Adipocyte (in vitro differentiated cells): ENCODE data around the gene KCNJ5.

Experiments
- DNase-seq: peaks from one replicate; pipeline ENCODE4 v3.0.0-alpha.2; 2015; ENCODE audit warnings: low read depth
- H3K27me3 ChIP-seq: replicated peaks from 2 replicates; pipeline ENCODE4 v1.7.0; 2013; ENCODE audit warnings: mild to moderate bottlenecking, low read length, moderate library complexity; ENCODE audit not compliant: control insufficient read depth, insufficient read depth
- H3K36me3 ChIP-seq: 2 replicates; pipeline ENCODE4 v1.7.0; 2013; ENCODE audit warnings: low read length, mild to moderate bottlenecking, moderate library complexity; ENCODE audit not compliant: control insufficient read depth, insufficient read depth, severe bottlenecking
- H3K4me1 ChIP-seq: 2 replicates; pipeline ENCODE4 v1.7.0; 2013; ENCODE audit warnings: mild to moderate bottlenecking, low read length, moderate library complexity; ENCODE audit not compliant: control insufficient read depth, insufficient read depth
- H3K4me3 ChIP-seq: 2 replicates; pipeline ENCODE4 v1.7.0; 2013; ENCODE audit warnings: mild to moderate bottlenecking, low read length, moderate library complexity
- H3K9ac ChIP-seq: 2 replicates; pipeline ENCODE4 v1.7.0; 2013; ENCODE audit warnings: mild to moderate bottlenecking, low read length, moderate library complexity
- H3K9me3 ChIP-seq: 2 replicates; pipeline ENCODE4 v1.7.0; 2013; ENCODE audit warnings: mild to moderate bottlenecking, low read length, moderate library complexity; ENCODE audit not compliant: control insufficient read depth

The KCNJ5 gene

GRCh38 chr11:128907585-128907984 is 16.4 kb downstream of the KCNJ5 start:
- H3K9ac ChIP-seq = no peak overlapping the region
- H3K27me3 ChIP-seq = no peaks in the 10 kb centered on the region
- H3K4me3 ChIP-seq = no peak overlapping the region
- H3K4me1 ChIP-seq = peaks cover 20% of the 10 kb centered on the region
- no peaks in the 10 kb centered on the region for H3K9me3 ChIP-seq
- DNase-seq = no peak
- H3K36me3 ChIP-seq = no peaks in the 10 kb centered on the region

- H3K4me1 ChIP-seq = peaks cover 12% of the 10 kb centered on the region
- H3K27me3 ChIP-seq = peaks cover 7% of the 10 kb centered on the region
- H3K9ac ChIP-seq = no peak overlapping the region
- no peaks in the 10 kb centered on the region for H3K36me3 ChIP-seq
- H3K9me3 ChIP-seq = no peaks in the 10 kb centered on the region
- peak; percentile 81 for DNase-seq
- peak overlapping the region; percentile 70 for H3K4me3 ChIP-seq
These were observed 17.5 kb downstream of the KCNJ5 start for GRCh38 chr11:128908391-128909246.

- no peak overlapping the region for H3K9ac ChIP-seq
- H3K27me3 ChIP-seq = peaks cover 16% of the 10 kb centered on the region
- DNase-seq = no peak
- no peak overlapping the region for H3K4me3 ChIP-seq
- H3K36me3 ChIP-seq = no peaks in the 10 kb centered on the region
- H3K4me1 ChIP-seq = peaks cover 12% of the 10 kb centered on the region
- no peaks in the 10 kb centered on the region for H3K9me3 ChIP-seq
These were observed 18.4 kb downstream of the KCNJ5 start for GRCh38 chr11:128909438-128910125.

GRCh38 chr11:128910576-128910975 is 19.4 kb downstream of the KCNJ5 start:
- no peaks in the 10 kb centered on the region for H3K36me3 ChIP-seq
- H3K4me3 ChIP-seq = no peak overlapping the region
- H3K4me1 ChIP-seq = peaks cover 12% of the 10 kb centered on the region
- DNase-seq = no peak
- peaks cover 2% of the 10 kb centered on the region for H3K9me3 ChIP-seq
- H3K9ac ChIP-seq = no peak overlapping the region
- H3K27me3 ChIP-seq = peaks cover 26% of the 10 kb centered on the region

- H3K36me3 ChIP-seq = no peaks in the 10 kb centered on the region
- H3K9ac ChIP-seq = no peak overlapping the region
- H3K27me3 ChIP-seq = peaks cover 32% of the 10 kb centered on the region
- no peak overlapping the region for H3K4me3 ChIP-seq
- H3K4me1 ChIP-seq = peaks cover 12% of the 10 kb centered on the region
- peaks cover 5% of the 10 kb centered on the region for H3K9me3 ChIP-seq
- no peak for DNase-seq
These were observed 20.1 kb downstream of the KCNJ5 start for GRCh38 chr11:128911239-128911638.

- Histone ChIP-seq H3K27me3 (peaks cover 34% of the 10 kb centered on the region), H3K4me1 (peaks cover 12% of the 10 kb centered on the region), H3K9ac (no peak overlapping the region), H3K36me3 (no peaks in the 10 kb centered on the region), H3K9me3 (peaks cover 5% of the 10 kb centered on the region), H3K4me3 (no peak overlapping the region)
- DNase-seq = no peak
These were observed 20.5 kb downstream of the KCNJ5 start for GRCh38 chr11:128911701-128912100.

- H3K4me3 ChIP-seq = no peak overlapping the region
- peaks cover 38% of the 10 kb centered on the region for H3K27me3 ChIP-seq
- peaks cover 2% of the 10 kb centered on the region for H3K4me1 ChIP-seq
- H3K9me3 ChIP-seq = peaks cover 5% of the 10 kb centered on the region
- DNase-seq = no peak
- no peak overlapping the region for H3K9ac ChIP-seq
- H3K36me3 ChIP-seq = no peaks in the 10 kb centered on the region
These were observed 22.6 kb downstream of the KCNJ5 start for GRCh38 chr11:128913806-128914205.

- no peak overlapping the region for H3K4me3 ChIP-seq
- peaks cover 43% of the 10 kb centered on the region for H3K27me3 ChIP-seq
- DNase-seq = no peak
- H3K36me3 ChIP-seq = no peaks in the 10 kb centered on the region
- H3K9me3 ChIP-seq = peaks cover 5% of the 10 kb centered on the region
- no peaks in the 10 kb centered on the region for H3K4me1 ChIP-seq
- no peak overlapping the region for H3K9ac ChIP-seq
These were observed 23.3 kb downstream of the KCNJ5 start for GRCh38 chr11:128914216-128915148.

GRCh38 chr11:128915149-128915521 is 24.0 kb downstream of the KCNJ5 start:
- peaks cover 49% of the 10 kb centered on the region for H3K27me3 ChIP-seq
- no peak overlapping the region for H3K4me3 ChIP-seq
- no peak for DNase-seq
- peaks cover 5% of the 10 kb centered on the region for H3K9me3 ChIP-seq
- H3K9ac ChIP-seq = no peak overlapping the region
- H3K4me1 ChIP-seq = no peaks in the 10 kb centered on the region
- H3K36me3 ChIP-seq = no peaks in the 10 kb centered on the region

- Histone ChIP-seq H3K36me3 (no peaks in the 10 kb centered on the region), H3K9ac (no peak overlapping the region), H3K4me3 (no peak overlapping the region), H3K9me3 (peaks cover 5% of the 10 kb centered on the region), H3K27me3 (peaks cover 59% of the 10 kb centered on the region), H3K4me1 (no peaks in the 10 kb centered on the region)
- DNase-seq = no peak
These were observed 24.9 kb downstream of the KCNJ5 start for GRCh38 chr11:128916037-128916572.
